Measurements from ENCODE around the gene PLSCR4.
"Not testable (repeated sequence)": the region's sequence is repeated elsewhere in the genome, so short reads cannot be mapped to it uniquely, and the experiment has no call there.

Gene PLSCR4

DNA sequence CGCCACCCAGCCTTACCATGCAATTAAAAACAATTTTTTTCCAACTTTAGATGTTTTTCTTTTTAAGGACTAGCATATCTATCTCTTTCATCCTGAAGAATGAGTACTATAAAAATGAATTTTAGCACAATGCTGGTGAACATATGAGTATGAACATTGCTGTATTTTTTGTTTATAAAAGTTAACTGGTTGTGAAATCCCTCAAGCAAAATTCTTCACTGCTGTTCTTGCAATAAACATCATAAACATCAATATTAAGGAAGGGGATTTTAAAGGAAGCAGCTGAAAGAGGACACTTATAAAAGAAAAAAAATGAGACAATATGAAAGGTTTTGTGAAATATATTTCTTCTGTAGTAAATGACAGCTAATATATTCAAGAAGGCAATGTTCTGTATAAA, 3.0 kb downstream of the PLSCR4 start:
- DNase-seq (ENCODE audit: low read depth in 2 of 2): no peak

- no peak for DNase-seq (ENCODE audit: low read depth in 2 of 2)
Measured at GRCh38 chr3:146246526-146246925, 4.4 kb downstream of the PLSCR4 start.

DNA sequence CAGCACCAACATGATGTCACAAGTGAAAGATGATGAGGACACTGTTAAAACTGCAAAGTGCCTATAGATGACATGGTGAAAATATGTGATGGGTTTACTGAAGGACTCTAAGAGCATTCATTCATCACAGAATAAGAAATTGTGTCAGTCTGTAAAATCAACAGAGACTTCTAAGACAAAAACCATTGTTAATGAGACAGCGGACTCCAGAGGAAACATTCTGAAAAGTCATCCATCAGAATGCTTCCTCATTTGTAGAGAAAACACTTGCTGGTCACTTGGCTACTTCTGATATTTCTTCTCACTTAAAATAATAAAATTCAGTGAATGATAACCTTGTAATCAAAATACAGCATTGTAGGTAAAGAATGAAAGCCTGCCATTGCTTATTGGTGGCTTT, 7.3 kb downstream of the PLSCR4 start:
- no peak for DNase-seq (ENCODE audit: low read depth in 2 of 2)

DNA sequence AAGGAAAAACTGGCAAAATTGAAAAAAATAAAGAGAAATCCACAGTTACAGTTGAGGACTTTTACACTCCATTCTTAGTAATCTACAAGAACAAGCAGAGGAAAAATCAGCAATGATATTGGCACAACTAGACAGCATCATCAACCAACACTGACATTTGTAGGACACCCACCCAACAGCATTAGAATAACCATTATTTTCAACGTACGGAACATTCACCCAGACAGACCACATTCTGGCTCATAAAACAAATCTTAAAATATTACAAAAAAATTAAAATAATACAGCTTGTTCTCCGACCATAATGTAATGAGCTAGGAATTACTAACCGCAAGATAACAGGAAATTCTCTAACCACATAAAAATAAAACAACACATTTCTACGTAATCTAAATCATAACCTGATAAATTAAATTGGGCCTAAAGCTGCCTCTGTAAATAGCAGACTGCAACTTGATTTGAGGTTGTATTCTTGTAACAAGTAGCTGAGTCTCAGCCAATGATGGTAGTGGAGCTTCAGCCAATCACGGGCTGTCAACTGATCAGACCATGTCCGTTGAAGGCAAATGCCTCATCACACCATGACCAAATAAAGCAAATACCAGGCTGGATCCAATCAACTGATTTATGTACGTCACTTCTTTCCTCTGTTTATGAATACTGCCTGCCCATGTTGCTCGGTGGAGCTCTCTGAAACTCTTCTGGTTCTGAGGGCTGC, 9.2 kb downstream of the PLSCR4 start:
- DNase-seq (ENCODE audit: low read depth in 2 of 2): no peak

DNA sequence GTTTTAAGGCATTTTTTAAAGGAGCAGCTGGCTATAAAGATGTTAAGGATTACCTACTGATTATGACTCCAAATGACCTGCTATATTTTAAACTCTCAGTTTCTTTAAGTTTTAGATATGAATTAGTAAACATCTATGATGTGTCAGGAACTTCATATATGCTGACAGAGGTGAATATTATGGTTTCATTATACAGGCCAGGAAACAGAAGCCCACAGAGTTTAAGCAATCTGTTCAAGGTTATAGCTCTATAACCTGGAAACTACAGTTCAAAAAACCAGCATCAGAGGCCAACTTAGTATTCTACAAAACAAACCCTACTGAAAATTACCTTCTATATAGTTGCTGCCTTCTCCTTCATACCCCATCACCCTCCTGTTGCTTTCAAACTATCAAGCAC, 17.4 kb downstream of the PLSCR4 start:
- DNase-seq (ENCODE audit: low read depth in 2 of 2): no peak

DNA sequence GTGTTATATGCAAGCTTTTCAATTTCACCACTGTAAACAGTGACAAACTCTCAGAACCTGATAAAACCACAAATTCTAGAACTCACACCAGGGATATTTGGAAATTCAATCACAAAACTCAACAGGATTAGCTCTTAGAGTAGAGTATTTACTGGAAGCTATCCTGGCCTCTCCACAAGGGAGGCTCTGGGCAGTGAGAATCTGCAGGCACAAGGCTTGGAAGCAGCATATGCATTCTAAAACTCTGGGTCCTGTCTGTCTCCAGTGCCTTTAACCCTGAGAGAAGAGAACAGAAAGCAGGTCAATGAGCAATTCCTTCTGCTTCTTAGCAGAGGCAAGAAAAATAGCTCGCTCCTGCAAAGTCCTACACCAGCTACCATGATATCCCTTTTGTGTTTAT, 23.4 kb downstream of the PLSCR4 start:
- DNase-seq (ENCODE audit: low read depth in 2 of 2): no peak

DNA sequence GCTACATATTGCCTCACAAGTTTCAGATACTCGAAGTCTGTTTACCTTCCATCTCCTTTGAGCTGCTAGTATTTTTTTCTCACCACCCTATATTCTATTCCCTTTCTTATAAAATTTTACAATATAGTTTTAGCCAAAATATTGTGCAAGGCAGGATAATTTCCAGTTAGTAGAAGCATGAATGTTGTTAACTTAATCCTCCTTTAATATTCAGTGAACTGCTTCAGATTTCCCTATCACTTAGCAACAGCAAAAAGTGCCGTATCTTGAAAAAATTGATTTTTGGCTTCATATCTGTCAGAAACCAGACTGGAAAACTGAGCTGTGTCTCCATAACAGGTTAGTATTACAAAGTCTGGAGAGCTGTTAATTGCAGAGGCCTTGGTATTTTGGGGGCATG, 24.0 kb downstream of the PLSCR4 start:
- DNase-seq (ENCODE audit: low read depth in 2 of 2): no peak

DNA sequence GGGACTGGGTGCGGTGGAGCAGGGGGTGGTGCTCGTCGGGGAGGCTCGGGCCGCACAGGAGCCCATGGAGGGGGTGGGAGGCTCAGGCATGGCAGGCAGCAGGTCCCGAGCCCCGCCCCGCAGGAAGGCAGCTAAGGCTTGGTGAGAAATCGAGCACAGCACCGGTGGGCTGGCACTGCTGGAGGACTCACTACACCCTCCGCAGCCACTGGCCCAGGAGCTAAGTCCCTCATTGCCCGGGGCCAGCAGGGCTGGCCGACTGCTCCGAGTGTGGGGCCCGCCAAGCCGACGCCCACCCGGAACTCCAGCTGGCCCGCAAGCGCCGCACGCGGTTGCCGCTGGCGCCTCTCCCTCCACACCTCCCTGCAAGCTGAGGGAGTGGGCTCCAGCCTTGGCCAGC, 25.4 kb downstream of the PLSCR4 start:
- DNase-seq (ENCODE audit: low read depth in 2 of 2): not testable (repeated sequence)

GRCh38 chr3:146223401-146224373, 27.2 kb downstream of the PLSCR4 start:
- no peak for DNase-seq (ENCODE audit: low read depth in 2 of 2)

DNA sequence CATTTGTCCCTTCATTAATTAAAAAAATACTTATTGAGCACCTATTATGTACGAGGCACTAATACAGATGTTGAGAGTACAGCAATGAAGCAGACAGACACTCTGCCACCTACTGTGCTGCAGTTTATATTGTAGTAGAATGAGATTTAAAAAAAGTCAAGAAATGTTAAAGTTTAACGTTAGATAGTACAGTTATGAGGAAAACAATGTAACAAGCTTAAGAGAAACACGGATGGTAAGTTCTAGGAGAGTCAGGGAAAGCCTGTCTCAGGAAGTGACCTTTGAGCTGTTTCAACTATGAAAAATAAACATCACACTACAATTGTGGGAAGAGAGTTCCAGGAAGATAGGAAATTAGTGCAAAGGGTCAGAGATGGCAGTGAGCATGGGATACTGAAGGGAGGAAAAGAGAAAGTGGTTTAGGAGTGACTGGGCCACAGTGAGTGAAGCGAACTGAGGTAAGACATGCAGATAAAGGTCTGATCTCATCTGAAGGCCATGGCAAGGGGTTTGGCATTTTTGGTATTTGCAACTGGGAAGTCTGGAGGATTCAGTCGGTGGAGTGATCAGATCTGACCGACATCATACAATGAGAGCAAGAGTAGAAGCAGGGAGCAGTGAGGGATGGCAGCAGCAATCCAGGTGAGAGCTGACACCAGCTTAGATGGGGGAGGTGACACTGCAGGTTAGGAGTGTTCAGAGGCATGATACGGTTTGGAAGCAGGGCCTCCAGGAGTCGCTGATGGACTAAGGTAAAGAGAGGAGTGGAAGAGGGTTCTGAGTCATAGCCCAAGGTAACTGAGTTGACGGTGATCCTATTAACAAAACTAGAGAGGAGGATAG, 28.5 kb downstream of the PLSCR4 start:
- no peak for DNase-seq (ENCODE audit: low read depth in 2 of 2)

GRCh38 chr3:146221276-146221675, 29.6 kb downstream of the PLSCR4 start:
- no peak for DNase-seq (ENCODE audit: low read depth in 2 of 2)

GRCh38 chr3:146218880-146219866, 31.7 kb downstream of the PLSCR4 start:
- peak in 1 of 2 experiments; percentile 20 for DNase-seq (ENCODE audit: low read depth in 2 of 2)

DNA sequence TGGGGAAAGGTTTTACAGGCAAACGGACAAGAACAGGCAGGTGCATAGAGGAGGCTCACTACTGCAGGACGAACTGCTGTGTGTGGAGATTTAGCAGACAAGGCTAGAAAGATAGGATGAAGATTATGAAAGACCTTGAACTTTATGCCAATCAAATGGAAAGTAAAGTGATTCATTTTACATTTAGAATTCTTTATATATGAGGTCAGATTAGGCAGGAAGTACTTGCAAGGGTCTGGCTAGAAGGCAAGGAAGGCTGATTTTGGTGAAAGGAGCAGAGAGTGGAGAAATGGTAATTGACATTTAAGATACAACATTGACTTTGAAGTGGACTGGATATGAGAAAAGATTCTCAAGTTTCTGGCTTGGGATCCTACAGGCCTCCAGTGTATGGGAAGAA, 33.6 kb downstream of the PLSCR4 start:
- DNase-seq (ENCODE audit: low read depth in 2 of 2): no peak

- no peak for DNase-seq (ENCODE audit: low read depth in 2 of 2)
Measured at GRCh38 chr3:146214493-146214892, 36.4 kb downstream of the PLSCR4 start.

DNA sequence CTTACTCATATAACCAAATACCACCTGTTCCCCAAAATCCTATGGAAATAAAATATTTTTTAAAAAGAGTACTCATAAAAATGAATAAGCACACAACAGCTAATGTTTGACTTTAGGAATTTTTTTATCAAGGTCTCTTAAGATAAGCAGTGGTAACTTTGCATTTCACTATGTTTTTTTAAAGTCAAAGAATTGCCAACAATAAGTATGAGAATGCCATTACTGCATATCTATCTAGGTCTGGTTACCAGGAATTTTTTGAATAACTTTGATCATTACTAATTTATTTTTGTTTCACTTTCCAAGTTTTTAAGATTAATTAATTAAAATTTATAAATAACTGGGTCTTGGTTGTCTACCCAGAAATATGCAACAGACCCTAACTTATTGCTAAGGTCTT, 41.5 kb downstream of the PLSCR4 start:
- no peak for DNase-seq (ENCODE audit: low read depth in 2 of 2)

DNA sequence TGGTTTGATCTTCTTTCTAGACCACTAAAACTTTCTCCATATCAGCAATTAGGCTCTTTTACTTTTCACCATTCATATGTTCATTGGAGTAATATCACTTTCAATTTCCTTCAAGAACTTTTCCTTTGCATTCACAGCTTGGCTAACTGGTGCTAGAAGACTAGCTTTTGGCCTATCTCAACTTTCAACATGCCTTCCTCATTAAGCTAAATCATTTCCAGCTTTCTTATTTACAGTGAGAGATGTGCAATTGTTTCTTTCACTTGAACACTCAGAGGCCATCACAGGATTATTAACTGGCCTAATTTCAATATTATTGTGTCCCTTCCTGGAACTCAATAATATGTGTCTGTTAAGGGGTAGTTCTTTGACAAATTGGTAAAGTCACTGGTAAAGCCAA, 47.1 kb downstream of the PLSCR4 start:
- no peak for DNase-seq (ENCODE audit: low read depth in 2 of 2)

GRCh38 chr3:146200461-146201220, 50.3 kb downstream of the PLSCR4 start:
- no peak for DNase-seq (ENCODE audit: low read depth in 2 of 2)

DNA sequence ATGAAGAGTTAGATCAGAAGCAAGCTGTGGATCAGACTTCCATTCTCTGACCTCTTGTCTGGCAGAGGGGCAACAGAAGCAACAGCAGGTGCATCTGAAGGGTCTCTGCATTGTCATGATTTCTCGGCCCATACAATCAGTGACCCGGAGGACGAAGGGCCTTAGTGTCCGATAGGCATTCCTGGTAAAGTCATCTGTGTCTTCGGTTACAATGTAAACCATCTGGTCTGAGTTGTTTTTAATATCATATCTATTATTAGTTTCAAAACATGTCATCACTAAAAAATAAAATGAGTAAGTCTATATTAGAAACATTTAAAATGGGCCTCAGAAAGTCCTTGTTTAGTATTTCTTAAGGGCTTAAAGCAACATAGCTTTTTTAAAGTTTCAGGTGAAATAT, 51.1 kb downstream of the PLSCR4 start:
- no peak for DNase-seq (ENCODE audit: low read depth in 2 of 2)

DNA sequence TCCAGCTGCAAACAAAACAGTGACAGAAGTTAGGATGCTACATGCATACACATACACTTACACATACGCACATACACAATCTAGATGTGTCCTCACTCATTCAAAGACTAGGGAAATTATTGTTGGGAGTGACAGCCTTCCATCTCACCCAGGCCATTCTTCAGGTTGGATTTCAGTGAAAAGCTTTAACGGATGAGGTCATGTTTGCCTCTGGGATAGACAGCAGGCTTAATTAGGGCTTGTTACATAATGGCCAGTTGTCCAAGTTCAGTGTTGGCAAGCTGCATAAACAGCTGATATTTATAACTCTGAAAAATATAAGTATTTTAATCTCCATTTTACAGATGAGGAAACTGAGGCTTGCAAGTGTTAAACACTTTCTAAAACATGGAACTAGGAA, 54.1 kb downstream of the PLSCR4 start:
- no peak for DNase-seq (ENCODE audit: low read depth in 2 of 2)

DNA sequence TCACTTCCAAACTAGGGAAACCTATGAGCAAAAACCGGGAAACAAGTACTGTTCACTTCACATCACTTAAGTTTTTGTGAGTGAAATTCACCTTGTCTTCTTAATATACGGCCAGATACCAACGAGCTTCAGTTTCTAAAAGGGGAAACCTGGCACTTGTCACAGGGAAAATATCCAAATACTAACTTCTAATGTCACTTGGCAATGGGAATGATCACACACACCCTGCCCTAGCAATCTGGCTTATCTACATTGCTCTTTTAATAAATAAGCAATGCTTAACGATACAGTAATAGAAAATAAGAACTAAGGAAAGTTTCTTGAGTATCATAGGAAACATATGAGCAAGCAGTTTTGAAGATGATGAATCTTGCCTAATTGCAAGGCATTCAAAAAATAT, 55.3 kb downstream of the PLSCR4 start:
- no peak for DNase-seq (ENCODE audit: low read depth in 2 of 2)
